Measurements from ENCODE around the gene PDE10A. TPM values are rescaled to one million over a fixed set of nuclear protein-coding genes. Genes with fewer than 3 reads are reported as not detected.

The PDE10A gene
- total RNA-seq, 2 donors from 2014 or later = not detected

DNA sequence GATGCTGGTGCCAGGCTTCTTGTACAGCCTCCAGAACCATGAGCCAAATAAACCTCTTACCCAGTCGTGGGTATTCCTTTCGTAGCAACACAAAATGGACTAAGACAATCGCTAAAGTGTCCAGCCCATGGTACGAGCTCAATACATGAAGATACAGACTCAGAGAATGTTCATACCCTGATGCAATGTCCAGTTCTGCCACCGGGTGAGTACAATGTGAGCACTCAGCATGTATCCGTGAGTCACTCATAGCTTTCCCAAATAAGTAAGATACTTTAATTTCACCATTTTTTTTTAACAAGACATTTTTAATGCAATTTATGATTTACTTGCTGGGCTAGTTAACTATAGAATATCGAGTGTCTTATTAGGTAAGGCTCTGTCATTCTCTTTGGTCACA lies 26.7 kb upstream of the PDE10A start:
- H3K27ac Mint-ChIP-seq = no peak overlapping the region
- H3K9me3 Mint-ChIP-seq = no peaks in the 10 kb centered on the region
- H3K36me3 Mint-ChIP-seq (ENCODE audit: low read depth) = no peaks in the 10 kb centered on the region
- no peak overlapping the region for H3K4me3 Mint-ChIP-seq
- H3K27me3 Mint-ChIP-seq = no peaks in the 10 kb centered on the region
- no peak for ATAC-seq (replicated peaks)
- no peaks in the 10 kb centered on the region for H3K4me1 Mint-ChIP-seq

- Mint-ChIP-seq H3K27ac (no peak overlapping the region), H3K4me1 (no peaks in the 10 kb centered on the region), H3K27me3 (peaks cover 4% of the 10 kb centered on the region), H3K4me3 (no peak overlapping the region), H3K9me3 (peaks cover 4% of the 10 kb centered on the region), H3K36me3 (ENCODE audit: low read depth) (no peaks in the 10 kb centered on the region)
- no peak for ATAC-seq (replicated peaks)
Observed at GRCh38 chr6:165686596-165687365, 23.7 kb upstream of the PDE10A start.

GRCh38 chr6:165685302-165685701 lies 22.3 kb upstream of the PDE10A start:
- H3K27ac Mint-ChIP-seq = no peak overlapping the region
- no peak overlapping the region for H3K4me3 Mint-ChIP-seq
- H3K36me3 Mint-ChIP-seq (ENCODE audit: low read depth) = no peaks in the 10 kb centered on the region
- H3K27me3 Mint-ChIP-seq = peaks cover 4% of the 10 kb centered on the region
- H3K9me3 Mint-ChIP-seq = peaks cover 4% of the 10 kb centered on the region
- no peaks in the 10 kb centered on the region for H3K4me1 Mint-ChIP-seq
- no peak for ATAC-seq (replicated peaks)

DNA sequence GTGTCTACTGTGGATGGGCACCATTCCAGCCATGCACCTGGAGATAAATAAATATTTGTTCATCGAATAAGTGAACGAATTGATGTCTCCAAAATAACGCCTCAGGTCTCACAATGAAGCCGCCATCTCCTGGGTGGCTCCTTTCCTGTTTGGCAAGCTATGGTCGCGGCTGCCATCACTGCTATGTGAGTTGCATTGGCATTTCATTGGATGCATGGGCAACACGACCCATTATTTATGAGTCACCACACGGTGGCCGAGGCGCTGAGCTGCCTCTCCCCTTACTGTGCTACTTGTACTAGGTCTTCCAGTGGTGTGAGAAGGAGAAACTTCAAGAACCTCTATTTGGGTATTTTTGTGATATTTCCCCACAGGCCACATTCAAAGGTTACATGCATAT lies 21.3 kb upstream of the PDE10A start:
- Mint-ChIP-seq H3K9me3 (peaks cover 4% of the 10 kb centered on the region), H3K4me1 (no peaks in the 10 kb centered on the region), H3K27ac (no peak overlapping the region), H3K4me3 (no peak overlapping the region), H3K27me3 (peaks cover 4% of the 10 kb centered on the region), H3K36me3 (ENCODE audit: low read depth) (no peaks in the 10 kb centered on the region)
- no peak for ATAC-seq (replicated peaks)

DNA sequence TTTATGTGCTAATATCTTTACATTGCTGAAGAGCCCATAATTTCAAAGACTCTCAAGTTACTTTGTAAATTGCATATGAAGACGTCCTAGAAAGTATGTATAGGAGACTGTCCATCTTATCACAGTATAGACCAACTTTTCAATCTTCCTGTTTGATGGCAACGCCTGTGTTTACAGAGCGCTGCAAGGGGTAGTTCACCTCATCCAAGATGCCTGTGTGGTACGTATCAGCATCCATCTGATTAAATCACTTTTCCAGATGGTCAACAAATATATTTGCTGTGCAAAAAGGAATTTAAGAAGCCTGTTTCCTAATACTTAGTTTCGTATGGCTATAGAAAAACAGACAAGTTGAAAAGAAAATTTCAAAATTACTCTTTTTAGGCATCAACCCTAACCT lies 17.9 kb upstream of the PDE10A start:
- Mint-ChIP-seq H3K4me1 (no peaks in the 10 kb centered on the region), H3K4me3 (no peak overlapping the region), H3K9me3 (peaks cover 4% of the 10 kb centered on the region), H3K36me3 (ENCODE audit: low read depth) (no peaks in the 10 kb centered on the region), H3K27me3 (peaks cover 4% of the 10 kb centered on the region), H3K27ac (no peak overlapping the region)
- no peak for ATAC-seq (replicated peaks)

DNA sequence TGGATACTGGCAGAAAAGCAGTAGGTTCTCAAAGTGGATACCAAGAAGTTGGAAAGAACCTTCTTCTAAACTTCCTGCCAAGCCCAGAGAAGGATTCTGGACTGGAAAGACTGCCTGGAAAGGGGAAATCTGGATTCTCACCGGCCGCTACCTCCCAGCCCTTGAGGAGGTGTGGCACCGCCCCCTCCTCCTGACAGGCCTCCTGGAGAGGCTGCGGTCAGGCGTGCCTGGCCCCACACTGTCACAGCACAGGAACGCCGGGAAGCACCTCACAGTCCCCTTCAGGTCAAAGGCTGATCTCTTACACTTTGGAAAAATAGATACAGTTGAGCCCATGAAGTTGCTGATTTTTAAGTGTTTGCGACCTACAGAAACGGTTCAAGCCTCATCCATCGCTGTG lies 16.3 kb upstream of the PDE10A start:
- no peaks in the 10 kb centered on the region for H3K4me1 Mint-ChIP-seq
- no peak overlapping the region for H3K27ac Mint-ChIP-seq
- H3K36me3 Mint-ChIP-seq (ENCODE audit: low read depth) = no peaks in the 10 kb centered on the region
- H3K4me3 Mint-ChIP-seq = no peak overlapping the region
- H3K27me3 Mint-ChIP-seq = peaks cover 4% of the 10 kb centered on the region
- H3K9me3 Mint-ChIP-seq = peaks cover 4% of the 10 kb centered on the region
- ATAC-seq (replicated peaks) = no peak

- no peak overlapping the region for H3K4me3 Mint-ChIP-seq
- H3K27me3 Mint-ChIP-seq = peaks cover 2% of the 10 kb centered on the region
- peaks cover 1% of the 10 kb centered on the region for H3K9me3 Mint-ChIP-seq
- no peaks in the 10 kb centered on the region for H3K4me1 Mint-ChIP-seq
- no peak overlapping the region for H3K27ac Mint-ChIP-seq
- no peak for ATAC-seq (replicated peaks)
- H3K36me3 Mint-ChIP-seq (ENCODE audit: low read depth) = no peaks in the 10 kb centered on the region
Observed at GRCh38 chr6:165678904-165679303, 15.9 kb upstream of the PDE10A start.

DNA sequence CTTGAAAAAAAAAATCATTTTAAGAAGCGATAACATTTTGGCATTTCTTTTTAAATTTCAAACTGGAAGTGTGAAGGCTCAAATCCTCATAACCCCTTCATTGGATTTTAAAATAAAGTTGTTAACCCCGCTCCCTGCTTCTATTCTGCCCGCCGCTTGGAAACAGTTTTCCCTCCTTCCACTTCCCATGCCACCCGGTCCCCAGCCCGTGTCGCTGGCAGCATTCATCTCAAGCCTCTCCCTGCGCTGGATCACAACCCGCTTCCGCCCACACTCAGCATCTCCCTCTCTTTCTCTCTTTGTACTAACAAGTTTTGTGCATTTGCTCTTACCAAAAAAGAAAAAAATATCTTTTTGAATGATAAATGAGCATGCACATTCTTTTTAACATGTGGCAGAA lies 15.4 kb upstream of the PDE10A start:
- H3K4me1 Mint-ChIP-seq = no peaks in the 10 kb centered on the region
- no peaks in the 10 kb centered on the region for H3K36me3 Mint-ChIP-seq (ENCODE audit: low read depth)
- ATAC-seq (replicated peaks) = no peak
- no peak overlapping the region for H3K4me3 Mint-ChIP-seq
- H3K9me3 Mint-ChIP-seq = no peaks in the 10 kb centered on the region
- no peaks in the 10 kb centered on the region for H3K27me3 Mint-ChIP-seq
- H3K27ac Mint-ChIP-seq = no peak overlapping the region

DNA sequence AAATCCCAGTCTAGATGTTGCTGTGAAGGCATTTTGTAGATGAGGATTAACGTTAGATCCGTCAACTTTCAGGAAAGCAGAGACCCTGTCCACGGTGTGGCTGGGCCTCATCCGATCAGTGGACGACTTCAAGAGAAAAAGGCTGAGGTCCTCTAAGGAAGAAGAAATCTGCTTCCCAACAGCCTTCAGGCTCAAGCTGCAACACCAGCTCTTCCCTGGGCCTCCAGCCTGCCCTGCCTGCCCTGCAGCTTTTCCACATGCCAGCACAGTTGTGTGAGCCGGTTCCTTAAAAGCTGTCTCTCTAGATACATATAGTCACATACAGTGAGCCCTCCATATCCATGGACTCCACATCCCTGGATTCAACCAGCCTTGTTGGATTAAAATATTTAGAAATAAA lies 14.1 kb upstream of the PDE10A start:
- no peak overlapping the region for H3K27ac Mint-ChIP-seq
- no peaks in the 10 kb centered on the region for H3K36me3 Mint-ChIP-seq (ENCODE audit: low read depth)
- no peak overlapping the region for H3K4me3 Mint-ChIP-seq
- H3K27me3 Mint-ChIP-seq = no peaks in the 10 kb centered on the region
- no peaks in the 10 kb centered on the region for H3K9me3 Mint-ChIP-seq
- no peaks in the 10 kb centered on the region for H3K4me1 Mint-ChIP-seq
- ATAC-seq (replicated peaks) = no peak

- Mint-ChIP-seq H3K9me3 (no peaks in the 10 kb centered on the region), H3K36me3 (ENCODE audit: low read depth) (no peaks in the 10 kb centered on the region), H3K4me3 (no peak overlapping the region), H3K27ac (no peak overlapping the region), H3K27me3 (no peaks in the 10 kb centered on the region), H3K4me1 (no peaks in the 10 kb centered on the region)
- ATAC-seq (replicated peaks) = no peak
Observed at GRCh38 chr6:165676435-165677068, 13.5 kb upstream of the PDE10A start.

- H3K4me1 Mint-ChIP-seq = no peaks in the 10 kb centered on the region
- H3K27me3 Mint-ChIP-seq = peaks cover 3% of the 10 kb centered on the region
- H3K9me3 Mint-ChIP-seq = no peaks in the 10 kb centered on the region
- H3K27ac Mint-ChIP-seq = no peak overlapping the region
- no peak overlapping the region for H3K4me3 Mint-ChIP-seq
- no peak for ATAC-seq (replicated peaks)
- H3K36me3 Mint-ChIP-seq (ENCODE audit: low read depth) = no peaks in the 10 kb centered on the region
Observed at GRCh38 chr6:165675120-165675519, 12.1 kb upstream of the PDE10A start.

DNA sequence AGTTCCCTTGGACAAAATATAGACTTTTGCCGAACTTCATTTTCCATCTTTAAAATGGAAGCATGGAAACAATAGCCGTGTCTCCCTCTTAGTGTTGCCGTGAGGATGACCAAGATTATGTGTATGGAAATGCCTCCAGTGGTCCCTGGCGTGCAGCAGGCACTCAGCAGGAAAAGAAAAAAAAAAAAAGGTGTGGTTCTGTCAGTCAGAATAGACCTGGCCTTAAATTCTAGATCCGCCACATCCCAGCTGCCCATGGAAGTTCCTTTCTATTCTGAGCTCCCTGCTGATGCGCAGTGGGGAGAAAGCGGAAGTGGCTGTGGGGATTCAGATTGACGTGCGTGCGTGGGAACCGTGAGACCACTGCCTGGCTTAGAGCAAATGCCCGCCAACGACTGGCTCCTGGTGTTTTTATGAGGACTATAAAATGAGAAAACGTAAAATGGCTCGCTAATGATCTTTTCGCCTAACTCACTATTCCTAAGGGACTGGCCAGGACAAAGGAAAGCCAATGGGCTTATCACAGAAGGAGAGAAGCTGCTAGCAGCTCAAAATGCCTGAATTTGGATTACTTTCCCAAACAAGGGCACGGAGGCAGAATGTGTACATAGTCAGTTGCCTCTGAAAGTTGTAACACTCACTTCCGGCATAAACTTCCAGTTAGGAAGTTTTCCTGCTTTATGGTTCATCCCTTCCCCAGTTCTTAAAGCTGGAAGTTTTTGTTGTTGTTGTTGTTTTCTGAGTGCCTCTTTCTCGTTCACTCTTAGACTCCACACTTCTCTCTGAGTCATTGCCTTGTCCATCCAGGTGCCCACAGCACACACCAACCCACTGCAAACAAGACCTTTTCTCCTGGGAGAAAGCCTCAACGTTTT lies 11.4 kb upstream of the PDE10A start:
- Mint-ChIP-seq H3K9me3 (no peaks in the 10 kb centered on the region), H3K36me3 (ENCODE audit: low read depth) (no peaks in the 10 kb centered on the region), H3K27me3 (peaks cover 3% of the 10 kb centered on the region), H3K4me3 (no peak overlapping the region), H3K4me1 (no peaks in the 10 kb centered on the region), H3K27ac (no peak overlapping the region)
- no peak for ATAC-seq (replicated peaks)

DNA sequence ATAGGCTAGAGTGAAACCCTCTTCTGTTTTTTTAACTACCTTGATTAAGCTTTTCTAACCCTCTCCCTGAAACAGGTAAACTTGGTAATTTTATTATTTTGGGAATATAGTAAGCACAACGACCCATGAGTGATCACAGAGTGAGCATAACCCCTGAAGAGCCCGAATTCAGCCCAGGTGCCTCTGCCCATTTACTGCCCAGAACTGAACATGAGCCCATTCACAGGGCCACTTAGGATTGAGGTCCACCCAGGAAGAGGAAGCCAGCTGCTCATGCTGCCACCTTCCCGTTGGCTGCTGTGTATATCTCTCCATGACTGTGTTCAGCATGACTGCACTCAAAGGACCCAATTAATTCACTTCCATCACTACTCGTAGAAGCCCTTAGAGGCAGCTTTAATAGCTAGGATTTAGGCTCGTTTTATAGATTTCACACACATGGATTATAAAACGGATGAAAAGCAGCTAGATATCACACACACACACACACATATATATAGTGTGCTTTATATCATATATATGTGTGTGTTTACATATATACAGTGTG lies 8.3 kb upstream of the PDE10A start:
- H3K27me3 Mint-ChIP-seq = peaks cover 11% of the 10 kb centered on the region

GRCh38 chr6:165668951-165669350 lies 5.9 kb upstream of the PDE10A start:
- Mint-ChIP-seq H3K27ac (no peak overlapping the region), H3K4me1 (no peaks in the 10 kb centered on the region), H3K4me3 (no peak overlapping the region), H3K9me3 (no peaks in the 10 kb centered on the region), H3K36me3 (ENCODE audit: low read depth) (no peaks in the 10 kb centered on the region), H3K27me3 (peaks cover 27% of the 10 kb centered on the region)
- no peak for ATAC-seq (replicated peaks)

More for the DNA sequence above, 8.3 kb upstream of the PDE10A start:
- Mint-ChIP-seq H3K36me3 (ENCODE audit: low read depth) (no peaks in the 10 kb centered on the region), H3K4me3 (no peak overlapping the region), H3K9me3 (no peaks in the 10 kb centered on the region), H3K27ac (no peak overlapping the region), H3K4me1 (no peaks in the 10 kb centered on the region)
- ATAC-seq (replicated peaks) = no peak

DNA sequence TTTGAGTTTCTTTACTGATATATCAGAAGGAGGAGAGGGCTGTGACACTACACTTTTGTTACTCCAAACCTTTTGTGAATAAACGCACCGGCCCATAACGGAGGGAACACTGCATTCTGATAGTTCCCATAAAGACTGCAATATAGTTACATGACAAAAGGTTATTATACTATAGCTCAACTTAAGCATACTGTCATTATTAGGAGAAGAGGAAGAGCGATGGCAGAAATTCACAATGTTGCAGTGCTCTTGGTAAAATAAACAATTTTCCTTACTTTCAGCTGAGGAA lies 2.3 kb upstream of the PDE10A start:
- Mint-ChIP-seq H3K36me3 (ENCODE audit: low read depth) (no peaks in the 10 kb centered on the region), H3K4me1 (no peaks in the 10 kb centered on the region), H3K4me3 (no peak overlapping the region), H3K27ac (no peak overlapping the region), H3K27me3 (peaks cover 30% of the 10 kb centered on the region), H3K9me3 (no peaks in the 10 kb centered on the region)
- no peak for ATAC-seq (replicated peaks)
